Ecto neural progenitor cell (in vitro differentiated cells): ENCODE measurements around the gene PIAS2.
"Not testable (repeated sequence)": the region's sequence is repeated elsewhere in the genome, so short reads cannot be mapped to it uniquely, and the experiment has no call there.

ENCODE experiments used
- DNase-seq: peaks from one replicate; pipeline ENCODE4 v3.0.0-alpha.2; 2018; ENCODE audit warnings: low spot score

PIAS2 gene

DNA sequence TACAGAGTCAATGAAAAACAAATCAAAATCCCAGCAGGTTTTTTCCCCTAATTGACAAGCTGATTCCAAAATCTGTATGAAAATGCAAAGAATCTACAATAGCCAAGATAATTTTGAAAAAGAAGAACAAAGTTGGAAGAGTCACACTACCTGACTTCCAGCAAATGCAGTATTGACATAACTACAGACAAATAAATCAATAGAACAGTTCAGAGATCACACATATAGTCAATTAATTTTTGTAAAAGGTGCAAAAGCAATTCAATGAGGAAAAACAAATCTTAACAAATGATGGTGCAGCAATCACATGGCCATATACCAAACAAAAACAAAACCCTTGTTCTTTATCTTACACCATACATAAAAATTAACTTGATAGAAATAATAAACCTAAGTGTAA lies 85.9 kb downstream of the PIAS2 start:
- no peak for DNase-seq

DNA sequence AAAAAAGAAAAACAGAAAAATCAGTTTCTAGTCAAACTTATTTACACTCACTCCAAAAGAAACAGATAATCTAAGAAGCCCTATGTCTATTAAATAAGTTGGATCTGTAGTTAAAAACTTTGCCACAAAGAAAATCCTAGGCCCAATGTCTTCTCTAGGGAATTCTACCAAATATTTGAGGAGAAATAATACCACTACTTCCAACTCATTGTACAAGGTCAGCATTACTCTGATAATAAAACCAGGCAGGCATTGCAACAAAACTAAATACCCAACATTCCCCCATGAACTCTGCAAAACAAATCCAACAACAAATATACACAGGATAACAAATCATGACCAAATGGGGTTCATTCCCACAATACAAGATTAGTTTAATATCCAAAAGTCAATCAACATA lies 86.7 kb downstream of the PIAS2 start:
- DNase-seq = no peak

DNA sequence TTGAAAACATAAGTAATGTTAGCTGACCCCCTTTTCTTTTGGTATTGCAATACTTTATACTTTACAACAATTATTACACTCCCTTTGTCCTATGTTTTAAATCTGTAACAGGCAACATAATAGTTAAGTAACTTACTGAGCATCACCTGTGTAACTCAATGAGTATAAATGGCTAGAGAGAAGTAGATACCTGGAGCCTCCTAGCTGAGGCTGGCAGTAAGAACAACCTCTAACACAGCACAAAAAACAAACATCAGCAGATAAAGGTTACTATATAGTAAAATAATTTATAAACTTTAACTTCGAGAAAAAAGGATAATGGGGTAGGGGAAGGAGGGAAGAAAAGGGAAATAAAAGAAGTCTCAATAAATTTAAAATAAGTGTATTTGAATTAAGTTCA lies 87.4 kb downstream of the PIAS2 start:
- DNase-seq = no peak

DNA sequence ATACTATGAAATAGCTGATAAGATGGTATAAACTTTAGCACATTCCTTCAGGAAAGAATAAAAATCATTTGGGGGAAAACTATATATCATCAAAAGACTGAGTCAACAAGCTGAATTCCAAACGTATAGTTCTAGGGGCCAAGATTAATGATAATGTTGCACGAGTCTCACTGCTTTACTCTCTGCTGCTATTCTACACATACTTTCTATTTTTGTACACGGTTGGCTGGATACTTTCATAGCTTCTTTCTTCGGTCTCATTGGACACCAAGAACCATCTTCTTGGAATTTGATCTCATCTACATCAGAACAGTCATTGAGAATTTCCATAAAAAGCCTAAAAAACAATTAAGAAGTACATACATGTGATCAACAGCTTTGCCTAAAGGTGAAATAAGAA lies 87.8 kb downstream of the PIAS2 start:
- no peak for DNase-seq

DNA sequence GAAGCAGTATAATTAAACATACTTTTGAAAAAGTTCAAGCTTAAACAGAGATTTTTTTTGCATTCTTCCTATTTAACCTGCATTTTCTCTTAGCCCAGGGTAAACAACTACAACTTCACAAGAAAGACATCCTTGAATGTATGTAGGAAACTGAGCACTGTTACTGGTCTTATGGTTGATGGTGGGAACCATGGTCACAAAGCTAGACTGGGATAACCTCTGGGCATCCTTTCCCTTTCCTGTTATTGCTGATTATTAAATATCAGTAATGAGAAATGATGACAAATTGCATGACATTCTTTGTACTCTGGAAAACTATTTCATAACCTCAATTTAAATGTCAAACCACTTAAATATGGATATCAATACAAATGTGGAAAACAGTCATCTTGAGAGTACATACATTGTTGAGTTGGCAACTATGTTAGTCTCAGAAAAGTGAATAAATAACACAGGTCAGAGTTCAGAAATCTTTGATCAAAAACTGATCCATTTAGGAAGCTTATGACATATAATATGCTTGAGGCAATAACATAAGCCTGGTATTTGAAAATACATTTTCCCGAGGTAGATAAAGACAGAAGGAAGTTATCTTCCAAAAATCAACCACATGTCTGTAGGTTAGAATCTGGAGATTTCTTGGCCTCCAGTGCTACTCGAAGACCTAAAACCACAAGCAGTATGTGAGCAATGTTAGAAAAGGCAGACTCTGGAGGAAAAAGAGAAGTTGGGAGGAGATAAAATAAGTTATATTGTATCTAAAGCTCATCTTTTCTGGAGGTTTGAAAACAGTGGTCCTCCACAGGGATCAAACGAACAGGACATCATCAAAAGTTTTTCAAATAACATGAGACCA lies 95.2 kb downstream of the PIAS2 start:
- no peak for DNase-seq

DNA sequence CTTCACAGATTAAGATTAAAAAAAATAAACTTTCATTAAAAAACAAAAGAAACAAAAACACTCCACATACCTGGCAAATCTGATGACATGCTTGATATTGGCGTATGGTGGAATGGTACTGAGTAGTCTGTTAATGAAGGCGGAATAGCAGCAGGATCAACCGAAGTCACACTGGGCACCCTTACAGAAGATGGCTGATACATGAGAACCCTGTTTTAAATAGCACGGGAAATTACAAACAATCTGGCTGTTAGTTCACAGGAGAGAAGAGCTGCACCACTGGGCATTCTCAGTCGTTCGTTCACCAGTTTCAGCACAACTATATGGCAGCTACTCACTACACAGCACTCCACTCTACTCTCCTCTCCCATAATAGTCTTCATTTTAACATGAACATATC lies 96.4 kb downstream of the PIAS2 start:
- DNase-seq = no peak

DNA sequence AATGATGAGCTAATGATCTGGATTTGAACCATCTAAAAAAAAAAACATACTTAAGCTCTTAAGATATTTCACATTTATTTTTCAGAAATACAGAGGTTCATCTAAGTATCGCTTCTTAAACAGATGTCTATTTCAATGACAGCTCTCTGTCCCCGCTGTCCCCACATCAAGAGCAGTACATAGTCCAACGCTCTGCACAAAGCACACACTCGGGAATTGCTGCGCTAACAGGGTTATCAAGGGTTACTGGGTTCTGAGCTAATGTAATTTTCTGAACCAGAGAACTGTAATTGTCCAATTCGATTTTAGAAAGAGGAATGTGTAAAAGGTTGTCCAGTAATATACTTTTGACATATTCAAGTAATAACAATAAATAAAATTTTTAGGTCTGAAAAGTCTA lies 101.6 kb downstream of the PIAS2 start:
- DNase-seq = no peak

DNA sequence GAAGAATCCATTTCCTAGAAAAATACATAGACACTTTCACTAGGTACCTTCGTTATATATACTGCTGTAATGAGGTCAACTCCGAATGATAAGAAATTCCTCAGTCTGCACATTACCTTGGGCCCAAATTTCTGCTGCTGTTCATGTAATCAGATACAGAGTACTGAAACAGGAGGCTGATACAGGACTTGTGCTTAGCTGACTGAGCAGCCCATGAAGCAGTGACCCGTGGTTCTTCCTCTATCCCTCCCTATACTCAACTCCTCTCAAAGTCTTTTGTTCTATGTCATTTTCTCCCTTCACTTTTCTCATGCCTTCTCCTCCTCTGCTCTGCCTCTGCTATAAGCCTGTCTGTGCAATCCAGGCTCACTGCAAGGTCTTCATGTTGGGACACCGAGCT lies 102.9 kb downstream of the PIAS2 start:
- no peak for DNase-seq

DNA sequence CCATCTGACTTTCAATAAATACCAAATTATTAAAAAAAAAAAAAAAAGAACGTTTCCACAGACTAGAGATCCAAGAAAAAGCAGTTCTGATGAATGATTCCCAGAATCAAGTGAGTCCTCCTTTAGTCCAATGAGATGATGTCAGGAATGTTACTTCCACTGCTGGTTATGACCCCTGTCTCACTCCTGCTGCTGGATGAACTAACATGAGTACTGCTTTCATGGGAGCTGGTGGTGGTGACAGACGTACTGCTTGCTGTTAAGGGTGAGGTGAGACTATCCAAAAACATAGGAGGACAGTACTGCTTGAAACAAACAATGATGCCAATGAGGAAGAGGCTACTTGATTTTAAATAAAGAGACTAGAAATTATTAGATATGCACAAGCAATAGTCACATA lies 105.0 kb downstream of the PIAS2 start:
- no peak for DNase-seq

DNA sequence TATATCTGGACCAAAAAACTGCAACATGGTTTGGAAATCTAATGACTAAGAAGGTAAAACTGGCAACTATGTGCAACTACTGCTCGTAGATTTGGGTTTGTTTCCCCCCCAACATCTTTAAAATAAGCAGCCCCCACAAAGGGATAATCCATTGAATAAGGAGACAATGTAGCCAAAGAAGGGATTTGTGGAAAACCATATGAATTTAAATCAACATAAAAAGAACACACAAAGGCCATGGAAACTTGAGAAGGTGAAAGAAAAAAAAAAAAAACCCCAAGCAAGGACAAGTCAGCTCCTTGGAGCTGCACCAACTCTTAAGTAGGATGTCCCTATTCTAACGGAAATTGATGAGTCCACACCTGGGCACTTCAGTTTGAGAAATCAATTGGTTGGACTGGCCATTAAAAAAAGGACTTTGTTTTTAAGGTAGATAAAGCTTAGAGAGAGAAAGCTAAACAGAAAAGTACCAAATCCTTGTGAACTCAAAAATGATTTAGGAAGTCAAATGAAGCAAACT lies 106.8 kb downstream of the PIAS2 start:
- DNase-seq = no peak

DNA sequence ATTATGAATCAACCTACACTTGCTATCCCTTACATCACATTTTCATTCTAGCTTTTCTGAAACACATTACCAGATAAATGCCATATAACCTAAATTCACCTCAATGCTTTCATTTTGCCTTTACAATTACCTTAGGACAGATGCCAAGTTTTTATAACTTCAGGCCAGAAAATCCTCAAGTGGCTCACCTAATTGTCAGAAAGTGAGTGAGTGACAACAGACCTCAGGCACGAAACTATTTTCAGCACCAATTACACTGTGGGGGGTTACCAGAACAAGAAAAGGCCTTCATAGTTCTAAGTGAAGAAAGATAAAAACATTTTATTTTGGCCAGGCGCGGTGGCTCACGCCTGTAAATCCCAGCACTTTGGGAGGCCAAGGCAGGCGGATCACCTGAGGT lies 108.2 kb downstream of the PIAS2 start:
- DNase-seq = no peak

DNA sequence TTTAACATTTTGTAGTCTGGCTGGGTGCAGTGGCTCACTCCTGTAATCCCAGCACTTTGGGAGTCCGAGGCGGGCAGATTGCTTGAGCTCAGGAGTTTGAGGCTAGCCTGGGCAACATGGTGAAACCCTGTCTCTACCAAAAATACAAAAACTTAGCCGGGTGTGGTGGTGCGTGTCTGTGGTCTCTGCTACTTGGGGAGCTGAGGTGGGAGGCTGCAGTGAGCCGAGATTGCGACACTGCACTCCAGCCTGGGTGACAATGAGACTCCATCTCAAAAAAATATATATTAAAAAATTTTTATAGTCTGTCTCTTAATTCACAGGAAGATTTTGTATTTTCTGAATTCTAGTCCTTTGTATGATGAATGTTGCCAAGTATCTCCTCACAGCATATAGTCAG lies 121.4 kb downstream of the PIAS2 start:
- not testable (repeated sequence) for DNase-seq

DNA sequence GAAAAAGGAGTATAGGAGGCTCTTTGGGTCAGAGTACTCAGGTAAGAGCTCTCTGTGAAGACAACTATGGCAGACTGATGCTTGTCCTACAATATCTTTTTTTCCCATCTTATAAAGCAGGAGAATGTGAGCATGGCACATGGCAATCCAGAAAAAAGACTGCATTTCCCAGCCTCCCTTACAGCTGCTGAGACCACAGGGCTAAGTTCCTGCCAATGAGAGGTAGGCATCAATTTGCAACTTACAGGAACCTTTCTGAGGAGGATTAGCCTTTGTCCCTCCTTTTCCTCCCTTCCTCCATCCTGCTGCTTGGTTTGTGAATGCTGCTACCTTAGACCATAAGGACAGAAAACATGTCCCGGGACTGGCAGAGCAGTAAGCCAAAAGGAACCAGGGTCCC lies 122.7 kb downstream of the PIAS2 start:
- DNase-seq = no peak

DNA sequence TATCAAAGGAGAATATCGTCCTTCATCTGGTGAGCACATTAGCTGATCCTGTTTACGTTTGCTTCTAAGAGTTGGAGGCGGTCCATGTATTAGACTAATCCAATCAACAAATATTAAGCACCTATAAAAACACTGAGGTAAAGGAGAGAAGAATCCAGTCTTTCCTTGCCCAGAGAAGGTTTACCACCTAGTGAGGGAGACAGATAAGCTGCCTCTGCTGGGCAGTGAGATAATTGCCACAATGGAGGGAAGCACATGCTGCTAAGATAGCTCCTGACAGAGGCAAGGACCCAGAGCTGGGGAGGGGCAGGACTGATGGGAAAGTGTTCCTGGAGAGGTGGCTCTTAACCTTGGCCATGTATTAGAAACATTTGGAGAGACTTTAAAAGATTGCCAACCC lies 123.7 kb downstream of the PIAS2 start:
- no peak for DNase-seq

DNA sequence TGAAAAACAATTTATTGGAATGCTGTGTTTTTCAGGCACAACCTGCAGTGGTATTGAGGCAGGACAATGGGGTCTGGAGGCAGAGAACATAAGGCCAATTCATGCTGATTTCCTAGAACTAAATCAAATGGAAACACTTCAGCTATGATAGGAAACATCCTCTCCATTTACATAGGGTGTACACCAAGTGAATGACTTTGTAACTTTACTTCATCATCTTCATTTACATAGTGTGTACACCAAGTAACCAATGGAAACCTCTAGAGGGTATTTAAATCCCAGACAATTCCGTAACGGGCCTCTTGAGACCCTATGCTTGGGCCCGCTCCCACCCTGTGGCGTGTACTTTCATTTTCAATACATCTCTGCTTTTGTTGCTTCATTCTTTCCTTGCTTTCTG lies 128.2 kb downstream of the PIAS2 start:
- no peak for DNase-seq

DNA sequence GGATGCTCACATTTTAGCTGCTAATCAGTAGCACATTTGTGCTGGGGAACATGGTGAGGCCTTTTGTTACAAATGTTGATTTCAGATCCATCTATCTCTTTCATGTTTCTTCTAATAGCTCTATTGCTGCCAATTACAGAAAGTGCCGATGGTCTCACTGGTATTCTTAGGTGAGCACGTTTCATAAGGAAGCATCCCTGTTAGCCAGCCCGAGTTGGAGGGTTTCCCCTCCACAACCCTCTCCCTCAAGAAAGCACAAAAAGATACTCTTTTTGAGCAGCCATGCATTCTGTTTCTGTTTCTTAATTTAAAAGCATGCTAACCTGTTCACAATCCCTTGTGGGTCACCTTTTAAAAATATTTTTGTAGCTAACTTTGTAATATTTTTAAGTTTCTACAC lies 129.6 kb downstream of the PIAS2 start:
- DNase-seq = no peak

DNA sequence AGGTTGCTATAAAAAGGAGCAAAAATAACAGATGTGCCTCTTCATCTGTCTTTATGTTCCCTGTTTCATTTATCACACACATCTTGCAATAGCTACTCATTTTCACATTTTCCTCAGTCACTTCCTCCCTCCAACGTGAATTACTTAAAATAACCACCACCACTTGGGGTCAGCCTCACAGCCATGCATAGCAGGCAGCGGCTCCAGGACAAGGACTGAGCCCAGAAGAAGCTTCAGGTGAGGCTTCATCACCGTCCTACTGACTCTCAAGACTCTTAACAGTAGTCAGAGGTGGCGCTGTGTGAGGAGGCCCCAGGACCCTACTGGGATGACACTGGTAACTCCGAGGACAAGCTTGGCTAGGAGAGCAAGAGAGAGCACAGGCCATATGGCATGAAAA lies 144.9 kb downstream of the PIAS2 start:
- no peak for DNase-seq

DNA sequence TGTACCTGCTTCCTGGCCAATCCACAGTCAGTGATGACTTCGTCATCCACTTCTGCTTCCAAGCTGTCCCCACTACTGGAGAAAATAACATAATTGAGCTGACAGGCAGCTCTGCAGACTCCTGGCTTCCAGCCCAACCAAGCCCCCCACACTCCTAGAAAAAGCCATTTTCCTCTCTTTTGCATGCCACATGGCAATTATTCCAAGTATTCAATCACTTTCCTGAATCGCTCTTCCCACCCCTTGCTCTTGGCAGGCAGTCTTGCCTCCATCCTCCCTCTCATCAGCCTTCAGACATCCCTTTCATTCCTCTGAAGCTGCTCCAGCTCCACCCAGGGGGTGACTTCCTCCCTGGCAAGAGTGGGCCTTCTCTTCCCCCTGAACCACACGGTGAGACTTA lies 146.2 kb downstream of the PIAS2 start:
- no peak for DNase-seq

DNA sequence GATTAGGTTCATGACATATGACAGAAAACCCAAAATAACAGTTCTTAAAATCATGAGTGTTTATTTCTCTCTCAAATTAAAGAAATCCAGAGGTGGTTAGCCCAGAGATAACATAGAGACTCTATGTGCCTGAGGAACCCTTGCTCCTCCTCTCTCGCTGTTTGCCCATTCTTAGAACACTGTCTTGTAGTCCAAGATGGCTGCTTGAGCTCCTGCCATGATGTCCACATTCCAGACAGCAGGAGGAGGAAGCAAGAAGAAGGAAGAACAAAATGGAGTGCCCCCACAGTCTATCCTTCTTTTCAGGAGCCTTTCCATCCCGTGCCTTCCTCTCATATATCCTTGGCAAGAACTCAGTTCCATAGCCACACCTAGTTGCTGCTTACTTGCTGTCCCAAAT lies 146.6 kb downstream of the PIAS2 start:
- DNase-seq = no peak

DNA sequence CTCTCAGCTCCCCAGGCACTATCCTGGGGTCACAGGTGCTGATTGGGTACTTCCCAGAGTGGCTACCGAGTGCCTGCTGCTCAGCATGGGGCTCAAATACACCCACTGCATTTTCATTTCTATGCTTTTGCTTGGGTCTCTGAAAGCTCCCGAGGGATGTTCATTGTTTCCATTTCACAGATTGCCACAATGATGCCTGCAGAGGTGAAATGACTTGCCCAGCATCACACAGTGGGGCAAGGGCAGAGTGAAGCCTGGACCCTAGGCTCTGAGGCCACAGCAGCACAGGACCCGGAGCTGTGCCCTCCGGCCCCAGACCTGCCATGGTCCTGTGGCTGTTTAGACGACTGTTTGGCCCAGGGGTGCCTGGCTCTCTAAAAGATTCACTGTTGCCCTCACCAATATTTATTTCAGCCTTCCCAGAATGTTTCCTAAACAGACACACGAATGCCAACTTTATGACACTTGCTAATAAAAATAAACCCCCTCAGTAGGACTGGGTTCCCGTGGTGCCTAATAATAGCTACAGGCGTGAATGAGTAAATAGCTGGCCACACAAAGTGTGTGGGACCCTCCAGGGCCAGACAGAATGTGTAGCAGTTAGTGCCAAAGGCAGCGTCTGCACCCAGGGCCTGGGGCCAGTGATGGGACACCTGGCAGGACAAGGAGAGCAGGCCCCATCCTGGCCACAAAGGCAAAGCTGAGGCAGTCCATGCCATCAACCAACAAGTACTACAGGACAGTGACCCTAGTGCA lies 149.0 kb downstream of the PIAS2 start:
- DNase-seq = no peak

DNA sequence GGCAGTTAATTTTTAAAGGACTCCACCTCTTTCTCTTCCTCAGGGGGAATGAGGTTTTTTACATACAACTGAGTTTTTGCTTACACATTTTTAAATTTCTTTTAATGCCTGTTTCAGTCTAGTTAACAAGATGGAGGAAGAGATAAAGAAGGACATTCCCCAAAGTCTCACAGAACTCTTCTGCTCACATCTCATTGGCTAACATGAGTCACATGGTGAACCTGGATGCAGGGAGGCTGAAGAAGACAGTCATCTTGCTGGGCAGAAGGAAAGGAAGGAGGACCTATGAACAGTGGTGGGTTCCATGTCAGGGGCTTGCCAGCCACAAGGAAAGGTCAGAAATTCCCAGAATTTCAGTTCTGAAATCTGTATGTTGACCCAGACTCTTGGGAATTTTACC lies 150.1 kb downstream of the PIAS2 start:
- no peak for DNase-seq

DNA sequence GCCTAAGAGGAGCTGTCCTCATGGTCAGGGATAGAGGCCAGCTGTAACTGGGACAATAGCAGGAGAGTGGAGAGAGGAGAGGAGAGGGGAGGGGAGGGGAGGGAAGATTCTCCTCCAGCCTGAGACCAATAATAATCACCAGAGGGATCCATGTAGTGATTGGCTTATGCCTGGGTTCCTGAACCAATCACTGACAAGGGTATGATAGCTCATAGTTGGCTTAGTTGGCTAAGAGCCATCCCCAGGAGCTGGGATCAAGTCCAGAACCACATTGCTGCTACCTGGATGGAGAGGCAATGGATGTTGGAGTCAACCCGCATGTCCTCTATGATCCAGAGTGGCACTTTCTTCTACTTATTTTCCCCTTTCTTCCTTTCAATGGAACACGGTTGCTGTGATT lies 152.7 kb downstream of the PIAS2 start:
- no peak for DNase-seq

DNA sequence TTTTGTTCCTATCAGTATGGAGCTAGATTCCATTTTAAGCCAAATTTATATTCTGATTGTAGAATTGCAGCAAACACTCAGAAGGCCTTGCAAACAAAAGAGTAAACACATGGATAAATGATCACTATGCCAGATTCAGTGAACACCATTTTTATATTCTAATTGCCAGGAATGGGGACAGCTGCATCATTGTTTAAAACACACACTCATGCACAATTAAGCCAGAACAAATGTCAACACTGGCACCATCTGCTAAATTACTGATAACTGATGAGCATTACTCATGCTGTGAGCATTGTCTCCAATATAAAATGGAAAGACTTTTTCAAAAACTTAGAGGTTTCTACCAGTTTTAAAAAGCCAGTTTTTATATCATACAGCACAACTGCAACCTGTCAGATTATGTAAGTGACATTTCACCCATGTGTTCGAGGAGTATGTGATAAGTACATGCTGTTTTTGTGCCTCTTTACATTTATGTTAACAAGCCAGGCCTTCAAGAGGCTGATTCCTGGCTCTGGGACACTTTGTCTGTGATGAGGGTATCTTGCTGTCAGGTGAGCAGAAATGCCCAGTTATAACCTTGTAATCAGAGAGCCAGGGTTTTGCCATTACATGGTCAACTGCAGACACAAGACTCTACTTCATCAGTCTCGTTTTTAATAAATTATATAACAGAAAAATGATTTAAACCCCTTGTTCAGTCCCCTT lies 156.1 kb downstream of the PIAS2 start:
- no peak for DNase-seq
